DND-41 (cell line): ENCODE data around the gene TTLL10.
"Not testable (repeated sequence)": the region's sequence is repeated elsewhere in the genome, so short reads cannot be mapped to it uniquely, and the experiment has no call there.

Source experiments
- CTCF ChIP-seq: IDR thresholded peaks from 2 replicates; pipeline ENCODE4 v1.5.1; 2012; ENCODE audit warnings: borderline replicate concordance, low read length, moderate library complexity, mild to moderate bottlenecking; ENCODE audit not compliant: poor library complexity, severe bottlenecking; ENCODE audit errors: extremely low read depth
- EZH2 ChIP-seq: IDR thresholded peaks from 3 replicates; pipeline ENCODE4 v1.6.1; 2012; ENCODE audit warnings: borderline replicate concordance, low read depth, mild to moderate bottlenecking, moderate library complexity, low read length, inconsistent platforms; ENCODE audit not compliant: severe bottlenecking

- not testable (repeated sequence) for TF ChIP-seq CTCF, EZH2
Measured at GRCh38 chr1:1152431-1152830, 21.2 kb upstream of the TTLL10 start.
